ENCODE data around the gene TTBK1. TPM values are rescaled to one million over a fixed set of nuclear protein-coding genes. Genes with fewer than 3 reads are reported as not detected.
A peak's percentile ranks its signal among the peaks of the same experiment; 100 is the strongest.

The TTBK1 gene
- polyA plus RNA-seq: not detected

GRCh38 chr6:43242908-43243663 lies at the start of gene TTBK1:
TTBK1 (plus strand) TSS chr6:43243481; CDS start chr6:43246661, 3,180 bp downstream.
- no peak within 1 kb of the TSS for H3K27ac Mint-ChIP-seq
- H3K9me3 Mint-ChIP-seq: peaks cover 0 to 6% (median 3%) of the 10 kb centered on the region in 6 donors
- peaks cover 12 to 22% (median 13%) of the 10 kb centered on the region in 3 donors for H3K27me3 Mint-ChIP-seq (ENCODE audit: low read depth in 3 of 3)
- H3K4me3 Mint-ChIP-seq: no peak within 1 kb of the TSS
- peak in 1 of 3 donors; percentile 16 for DNase-seq
- H3K4me1 Mint-ChIP-seq: peaks cover 9 to 10% of the 10 kb centered on the region in 2 donors
- H3K36me3 Mint-ChIP-seq: peaks cover 0 to 4% (median 3%) of the 10 kb centered on the region in 3 donors

GRCh38 chr6:43193929-43194328 lies 49.4 kb upstream of the TTBK1 start:
- no peaks in the 10 kb centered on the region for H3K9me3 Mint-ChIP-seq
- no peaks in the 10 kb centered on the region for H3K27me3 Mint-ChIP-seq (ENCODE audit: low read depth in 3 of 3)
- no peak overlapping the region for H3K27ac Mint-ChIP-seq

GRCh38 chr6:43196337-43196736 lies 46.9 kb upstream of the TTBK1 start:
- Mint-ChIP-seq H3K9me3 (no peaks in the 10 kb centered on the region), H3K27me3 (ENCODE audit: low read depth in 3 of 3) (peaks cover 0 to 3% (median 0%) of the 10 kb centered on the region in 3 donors), H3K27ac (peak overlapping the region in 1 of 6 donors; percentile 40), H3K4me1 (no peaks in the 10 kb centered on the region), H3K4me3 (no peak overlapping the region), H3K36me3 (peaks cover 24 to 47% (median 32%) of the 10 kb centered on the region in 3 donors)
- DNase-seq: no peak

More at GRCh38 chr6:43193929-43194328, 49.4 kb upstream of the TTBK1 start:
- peaks cover 19 to 35% (median 28%) of the 10 kb centered on the region in 3 donors for H3K36me3 Mint-ChIP-seq
- no peaks in the 10 kb centered on the region for H3K4me1 Mint-ChIP-seq
- no peak for DNase-seq
- H3K4me3 Mint-ChIP-seq: no peak overlapping the region

GRCh38 chr6:43199912-43200311 lies 43.4 kb upstream of the TTBK1 start:
- H3K27me3 Mint-ChIP-seq (ENCODE audit: low read depth in 3 of 3): peaks cover 0 to 5% (median 0%) of the 10 kb centered on the region in 3 donors
- no peaks in the 10 kb centered on the region for H3K4me1 Mint-ChIP-seq
- peaks cover 18 to 41% (median 19%) of the 10 kb centered on the region in 3 donors for H3K36me3 Mint-ChIP-seq
- no peak overlapping the region for H3K27ac Mint-ChIP-seq
- H3K4me3 Mint-ChIP-seq: no peak overlapping the region
- no peak for DNase-seq
- H3K9me3 Mint-ChIP-seq: no peaks in the 10 kb centered on the region

- DNase-seq: no peak
- H3K4me1 Mint-ChIP-seq: no peaks in the 10 kb centered on the region
- H3K4me3 Mint-ChIP-seq: no peak overlapping the region
- H3K9me3 Mint-ChIP-seq: no peaks in the 10 kb centered on the region
- H3K36me3 Mint-ChIP-seq: peaks cover 12 to 40% (median 17%) of the 10 kb centered on the region in 3 donors
- H3K27ac Mint-ChIP-seq: peak overlapping the region in 2 of 6 donors; percentile 1 to 17
- peaks cover 0 to 5% (median 0%) of the 10 kb centered on the region in 3 donors for H3K27me3 Mint-ChIP-seq (ENCODE audit: low read depth in 3 of 3)
These were observed 42.7 kb upstream of the TTBK1 start for GRCh38 chr6:43200541-43200940.

GRCh38 chr6:43202451-43202850 lies 40.8 kb upstream of the TTBK1 start:
- H3K9me3 Mint-ChIP-seq: no peaks in the 10 kb centered on the region
- H3K27me3 Mint-ChIP-seq (ENCODE audit: low read depth in 3 of 3): peaks cover 0 to 5% (median 0%) of the 10 kb centered on the region in 3 donors
- no peak for DNase-seq
- peak overlapping the region in 1 of 6 donors; percentile 24 for H3K27ac Mint-ChIP-seq
- no peak overlapping the region for H3K4me3 Mint-ChIP-seq
- peaks cover 5 to 30% (median 12%) of the 10 kb centered on the region in 3 donors for H3K36me3 Mint-ChIP-seq
- no peaks in the 10 kb centered on the region for H3K4me1 Mint-ChIP-seq

- Mint-ChIP-seq H3K4me3 (no peak overlapping the region), H3K4me1 (no peaks in the 10 kb centered on the region), H3K9me3 (no peaks in the 10 kb centered on the region), H3K27me3 (ENCODE audit: low read depth in 3 of 3) (peaks cover 0 to 5% (median 0%) of the 10 kb centered on the region in 3 donors), H3K27ac (no peak overlapping the region), H3K36me3 (peaks cover 5 to 30% (median 12%) of the 10 kb centered on the region in 3 donors)
- no peak for DNase-seq
These were observed 40.1 kb upstream of the TTBK1 start for GRCh38 chr6:43203029-43203717.

- Mint-ChIP-seq H3K27ac (no peak overlapping the region), H3K27me3 (ENCODE audit: low read depth in 3 of 3) (peaks cover 0 to 5% (median 0%) of the 10 kb centered on the region in 3 donors), H3K36me3 (peaks cover 5 to 30% (median 12%) of the 10 kb centered on the region in 3 donors), H3K9me3 (no peaks in the 10 kb centered on the region), H3K4me3 (no peak overlapping the region), H3K4me1 (no peaks in the 10 kb centered on the region)
- DNase-seq: no peak
These were observed 39.6 kb upstream of the TTBK1 start for GRCh38 chr6:43203718-43204095.

GRCh38 chr6:43204271-43205105 lies 38.8 kb upstream of the TTBK1 start:
- no peak for DNase-seq
- H3K4me3 Mint-ChIP-seq: no peak overlapping the region
- H3K27ac Mint-ChIP-seq: no peak overlapping the region
- H3K9me3 Mint-ChIP-seq: no peaks in the 10 kb centered on the region
- no peaks in the 10 kb centered on the region for H3K4me1 Mint-ChIP-seq
- peaks cover 4 to 27% (median 12%) of the 10 kb centered on the region in 3 donors for H3K36me3 Mint-ChIP-seq
- H3K27me3 Mint-ChIP-seq (ENCODE audit: low read depth in 3 of 3): peaks cover 0 to 5% (median 0%) of the 10 kb centered on the region in 3 donors

- Mint-ChIP-seq H3K9me3 (no peaks in the 10 kb centered on the region), H3K4me1 (no peaks in the 10 kb centered on the region), H3K36me3 (peaks cover 0 to 17% (median 11%) of the 10 kb centered on the region in 3 donors), H3K27ac (no peak overlapping the region), H3K27me3 (ENCODE audit: low read depth in 3 of 3) (peaks cover 0 to 5% (median 0%) of the 10 kb centered on the region in 3 donors), H3K4me3 (no peak overlapping the region)
- no peak for DNase-seq
These were observed 37.4 kb upstream of the TTBK1 start for GRCh38 chr6:43205849-43206248.

- H3K4me1 Mint-ChIP-seq: no peaks in the 10 kb centered on the region
- H3K4me3 Mint-ChIP-seq: no peak overlapping the region
- no peak overlapping the region for H3K27ac Mint-ChIP-seq
- H3K9me3 Mint-ChIP-seq: no peaks in the 10 kb centered on the region
- H3K36me3 Mint-ChIP-seq: peaks cover 0 to 16% (median 8%) of the 10 kb centered on the region in 3 donors
- DNase-seq: no peak
- H3K27me3 Mint-ChIP-seq (ENCODE audit: low read depth in 3 of 3): no peaks in the 10 kb centered on the region
These were observed 36.0 kb upstream of the TTBK1 start for GRCh38 chr6:43207286-43207685.

- peaks cover 0 to 3% (median 0%) of the 10 kb centered on the region in 3 donors for H3K27me3 Mint-ChIP-seq (ENCODE audit: low read depth in 3 of 3)
These were observed 31.3 kb upstream of the TTBK1 start for GRCh38 chr6:43211955-43212354.

GRCh38 chr6:43213431-43213830 lies 29.9 kb upstream of the TTBK1 start:
- Mint-ChIP-seq H3K9me3 (no peaks in the 10 kb centered on the region), H3K4me1 (no peaks in the 10 kb centered on the region), H3K36me3 (peaks cover 10 to 36% (median 16%) of the 10 kb centered on the region in 3 donors), H3K27ac (no peak overlapping the region), H3K4me3 (no peak overlapping the region), H3K27me3 (ENCODE audit: low read depth in 3 of 3) (peaks cover 0 to 3% (median 0%) of the 10 kb centered on the region in 3 donors)
- DNase-seq: no peak

More at GRCh38 chr6:43211955-43212354, 31.3 kb upstream of the TTBK1 start:
- Mint-ChIP-seq H3K9me3 (no peaks in the 10 kb centered on the region), H3K4me1 (no peaks in the 10 kb centered on the region), H3K27ac (peak overlapping the region in 1 of 6 donors; percentile 41), H3K36me3 (peaks cover 10 to 30% (median 16%) of the 10 kb centered on the region in 3 donors), H3K4me3 (no peak overlapping the region)
- no peak for DNase-seq

Measured in immature natural killer cell (primary cell).